ENCODE measurements around the gene ZBTB7C. TPM values are rescaled to one million over a fixed set of nuclear protein-coding genes. Genes with fewer than 3 reads are reported as not detected.

The ZBTB7C gene
- total RNA-seq, 1 donor from 2014 or later: 2.7 TPM

GRCh38 chr18:48310999-48311398 is 98.2 kb downstream of the ZBTB7C start:
- intact Hi-C loops (cut with micrococcal nuclease): no loop called here
- H3K4me1 ChIP-seq: no peaks in the 10 kb centered on the region
- H3K4me3 ChIP-seq: no peak overlapping the region
- DNase-seq: no peak
- no peak overlapping the region for H3K27ac ChIP-seq (replicated peaks)
- TF ChIP-seq CTCF (IDR thresholded peaks at IDR 0.05; ENCODE audit: borderline replicate concordance): no peak
- H3K27me3 ChIP-seq (ENCODE audit: low read depth): no peaks in the 10 kb centered on the region
- H3K9me3 ChIP-seq (replicated peaks): no peaks in the 10 kb centered on the region
- H3K36me3 ChIP-seq: no peaks in the 10 kb centered on the region

GRCh38 chr18:48310353-48310752 is 98.8 kb downstream of the ZBTB7C start:
- intact Hi-C loops (cut with micrococcal nuclease): no loop called here
- no peak for TF ChIP-seq CTCF (IDR thresholded peaks at IDR 0.05; ENCODE audit: borderline replicate concordance)
- H3K27me3 ChIP-seq (ENCODE audit: low read depth): no peaks in the 10 kb centered on the region
- no peaks in the 10 kb centered on the region for H3K4me1 ChIP-seq
- no peak overlapping the region for H3K4me3 ChIP-seq
- DNase-seq: no peak
- no peak overlapping the region for H3K27ac ChIP-seq (replicated peaks)
- no peaks in the 10 kb centered on the region for H3K36me3 ChIP-seq
- no peaks in the 10 kb centered on the region for H3K9me3 ChIP-seq (replicated peaks)

- H3K27ac ChIP-seq (replicated peaks): no peak overlapping the region
- intact Hi-C loops (cut with micrococcal nuclease): no loop called here
Observed at GRCh38 chr18:48308755-48309575, 100.2 kb downstream of the ZBTB7C start.

GRCh38 chr18:48308027-48308635 is 101.1 kb downstream of the ZBTB7C start:
- DNase-seq: no peak
- TF ChIP-seq CTCF (IDR thresholded peaks at IDR 0.05; ENCODE audit: borderline replicate concordance): no peak
- Histone ChIP-seq H3K4me1 (no peaks in the 10 kb centered on the region), H3K9me3 (replicated peaks) (no peaks in the 10 kb centered on the region), H3K27ac (replicated peaks) (no peak overlapping the region), H3K27me3 (ENCODE audit: low read depth) (no peaks in the 10 kb centered on the region), H3K36me3 (no peaks in the 10 kb centered on the region), H3K4me3 (no peak overlapping the region)
- intact Hi-C loops (cut with micrococcal nuclease): no loop called here

More at GRCh38 chr18:48308755-48309575, 100.2 kb downstream of the ZBTB7C start:
- no peak for DNase-seq
- Histone ChIP-seq H3K4me3 (no peak overlapping the region), H3K36me3 (no peaks in the 10 kb centered on the region), H3K4me1 (no peaks in the 10 kb centered on the region), H3K27me3 (ENCODE audit: low read depth) (no peaks in the 10 kb centered on the region), H3K9me3 (replicated peaks) (no peaks in the 10 kb centered on the region)
- TF ChIP-seq CTCF (IDR thresholded peaks at IDR 0.05; ENCODE audit: borderline replicate concordance): no peak

- Histone ChIP-seq H3K36me3 (no peaks in the 10 kb centered on the region), H3K4me1 (no peaks in the 10 kb centered on the region), H3K4me3 (no peak overlapping the region), H3K27ac (replicated peaks) (no peak overlapping the region), H3K27me3 (ENCODE audit: low read depth) (no peaks in the 10 kb centered on the region), H3K9me3 (replicated peaks) (no peaks in the 10 kb centered on the region)
- TF ChIP-seq CTCF (IDR thresholded peaks at IDR 0.05; ENCODE audit: borderline replicate concordance): no peak
- no peak for DNase-seq
- intact Hi-C loops (cut with micrococcal nuclease): no loop called here
Observed at GRCh38 chr18:48306838-48307237, 102.3 kb downstream of the ZBTB7C start.

Data from left ventricle myocardium inferior (tissue), 1 donor.